GM12892 (cell line): ENCODE measurements around the gene CHCHD4.

Experiments used
- POLR2A ChIP-seq: IDR thresholded peaks from 2 replicates; pipeline ENCODE4 v1.6.1; 2011; ENCODE audit warnings: low read depth, low read length, control low read depth
- TAF1 ChIP-seq: IDR thresholded peaks from 2 replicates; pipeline ENCODE4 v1.6.1; 2011; ENCODE audit warnings: low read depth, mild to moderate bottlenecking, control low read depth, low read length, borderline replicate concordance

- TF ChIP-seq POLR2A (no peak), TAF1 (no peak)
These were observed 12.3 kb upstream of the CHCHD4 start for GRCh38 chr3:14137004-14137403.
